Osteocyte (in vitro differentiated cells): ENCODE measurements around the gene GPRC6A. TPM values are rescaled to one million over a fixed set of nuclear protein-coding genes. Genes with fewer than 3 reads are reported as not detected.

Experiments used
- DNase-seq: peaks from one replicate; pipeline ENCODE4 v3.0.0; 2021; ENCODE audit warnings: mixed read lengths; ENCODE audit not compliant: unreplicated experiment; ENCODE audit errors: extremely low spot score
- H3K27ac Mint-ChIP-seq: one replicate; pipeline ENCODE4 v1.8.0; 2021; ENCODE audit warnings: mild to moderate bottlenecking, mixed read lengths; ENCODE audit not compliant: unreplicated experiment
- H3K27me3 Mint-ChIP-seq: one replicate; pipeline ENCODE4 v1.8.0; 2021; ENCODE audit warnings: mixed read lengths; ENCODE audit not compliant: unreplicated experiment
- H3K36me3 Mint-ChIP-seq: one replicate; pipeline ENCODE4 v1.8.0; 2021; ENCODE audit warnings: mixed read lengths; ENCODE audit not compliant: unreplicated experiment
- H3K4me1 Mint-ChIP-seq: one replicate; pipeline ENCODE4 v1.8.0; 2021; ENCODE audit warnings: mixed read lengths; ENCODE audit not compliant: unreplicated experiment
- H3K4me3 Mint-ChIP-seq: one replicate; pipeline ENCODE4 v1.8.0; 2021; ENCODE audit warnings: mild to moderate bottlenecking, moderate library complexity, mixed read lengths; ENCODE audit not compliant: unreplicated experiment
- H3K9me3 Mint-ChIP-seq: one replicate; pipeline ENCODE4 v1.8.0; 2021; ENCODE audit warnings: mixed read lengths; ENCODE audit not compliant: unreplicated experiment
- total RNA-seq: library from RNA; stranded (reverse); gene quantifications from 2 replicates; pipeline ENCODE4 v1.2.1, GENCODE V29; 2021
- TF ChIP-seq, protein P1 (sequence below): fragments of 200-600 bp; sonication (generic); IDR thresholded peaks from 2 replicates; pipeline ENCODE4 v1.5.0; 2021; ENCODE audit warnings: antibody characterized with exemption, mild to moderate bottlenecking, moderate library complexity

The GPRC6A gene
- total RNA-seq, 1 donor from 2014 or later: not detected

DNA sequence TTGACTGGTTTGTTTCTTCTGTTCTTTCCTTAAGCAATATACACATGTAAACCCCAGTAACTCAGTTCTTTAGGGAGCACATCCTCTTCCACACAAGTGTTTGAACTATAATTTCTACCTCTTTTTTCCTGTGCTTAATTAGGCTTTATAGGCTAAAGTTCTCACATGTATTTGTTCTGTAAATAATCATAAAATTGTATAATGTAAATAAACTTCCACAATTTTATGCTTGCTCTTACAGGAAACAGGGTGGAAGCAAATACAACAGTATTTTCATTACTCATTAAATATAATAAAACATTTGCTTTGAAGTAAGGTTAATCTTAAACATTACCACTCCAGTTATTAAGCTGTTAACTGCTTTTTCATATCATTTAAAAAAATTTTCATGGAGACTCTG lies 26.9 kb downstream of the GPRC6A start:
- DNase-seq: no peak
- Mint-ChIP-seq H3K4me1 (no peaks in the 10 kb centered on the region), H3K36me3 (no peaks in the 10 kb centered on the region), H3K4me3 (no peak overlapping the region), H3K9me3 (no peaks in the 10 kb centered on the region), H3K27ac (no peak overlapping the region), H3K27me3 (peaks cover 48% of the 10 kb centered on the region)
- TF ChIP-seq, protein P1, sequence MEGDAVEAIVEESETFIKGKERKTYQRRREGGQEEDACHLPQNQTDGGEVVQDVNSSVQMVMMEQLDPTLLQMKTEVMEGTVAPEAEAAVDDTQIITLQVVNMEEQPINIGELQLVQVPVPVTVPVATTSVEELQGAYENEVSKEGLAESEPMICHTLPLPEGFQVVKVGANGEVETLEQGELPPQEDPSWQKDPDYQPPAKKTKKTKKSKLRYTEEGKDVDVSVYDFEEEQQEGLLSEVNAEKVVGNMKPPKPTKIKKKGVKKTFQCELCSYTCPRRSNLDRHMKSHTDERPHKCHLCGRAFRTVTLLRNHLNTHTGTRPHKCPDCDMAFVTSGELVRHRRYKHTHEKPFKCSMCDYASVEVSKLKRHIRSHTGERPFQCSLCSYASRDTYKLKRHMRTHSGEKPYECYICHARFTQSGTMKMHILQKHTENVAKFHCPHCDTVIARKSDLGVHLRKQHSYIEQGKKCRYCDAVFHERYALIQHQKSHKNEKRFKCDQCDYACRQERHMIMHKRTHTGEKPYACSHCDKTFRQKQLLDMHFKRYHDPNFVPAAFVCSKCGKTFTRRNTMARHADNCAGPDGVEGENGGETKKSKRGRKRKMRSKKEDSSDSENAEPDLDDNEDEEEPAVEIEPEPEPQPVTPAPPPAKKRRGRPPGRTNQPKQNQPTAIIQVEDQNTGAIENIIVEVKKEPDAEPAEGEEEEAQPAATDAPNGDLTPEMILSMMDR: no peak

DNA sequence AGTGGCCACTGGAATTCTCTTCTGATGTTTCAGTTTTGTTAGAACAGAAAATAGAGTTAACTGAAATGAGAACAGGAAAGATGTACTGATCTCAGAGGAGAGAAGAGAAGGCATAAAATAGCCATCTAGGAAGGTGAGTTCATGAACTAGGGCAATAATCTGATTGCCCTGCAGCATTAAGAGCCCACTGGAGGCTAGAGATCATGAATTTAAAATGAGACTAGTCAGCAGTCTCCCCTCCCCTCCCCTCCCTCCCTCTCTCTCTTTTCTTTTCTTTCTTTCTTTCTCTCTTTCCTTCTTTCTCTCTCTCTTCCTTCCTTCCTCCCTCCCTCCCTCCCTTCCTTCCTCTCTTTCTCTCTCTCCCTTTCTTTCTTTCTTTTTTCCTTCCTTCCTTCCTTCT lies 28.9 kb downstream of the GPRC6A start:
- no peaks in the 10 kb centered on the region for H3K4me1 Mint-ChIP-seq
- H3K36me3 Mint-ChIP-seq: no peaks in the 10 kb centered on the region

DNA sequence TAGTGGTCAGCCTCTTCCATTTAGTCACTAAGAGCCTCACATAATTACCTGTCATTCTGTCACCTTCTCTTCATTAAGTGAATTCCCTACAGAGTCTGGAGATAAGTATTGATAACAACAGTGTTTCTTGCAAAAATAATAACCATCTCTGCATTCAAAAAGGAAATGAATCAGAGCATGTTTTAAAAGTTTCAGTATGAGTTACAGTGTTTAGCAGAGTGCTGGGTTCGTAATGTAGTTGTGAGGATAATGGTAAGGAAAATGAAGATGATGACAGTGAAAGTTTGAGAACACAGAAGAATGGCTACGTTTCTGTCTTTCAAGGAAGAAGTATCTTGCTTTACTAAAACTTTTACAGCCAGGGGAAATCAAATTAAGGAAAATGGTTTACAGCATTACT lies 31.3 kb downstream of the GPRC6A start:
- Mint-ChIP-seq H3K27ac (no peak overlapping the region), H3K4me1 (no peaks in the 10 kb centered on the region), H3K9me3 (no peaks in the 10 kb centered on the region), H3K27me3 (peaks cover 42% of the 10 kb centered on the region), H3K4me3 (no peak overlapping the region), H3K36me3 (no peaks in the 10 kb centered on the region)
- DNase-seq: no peak
- TF ChIP-seq, protein P1: no peak

More for the DNA sequence above, 28.9 kb downstream of the GPRC6A start:
- TF ChIP-seq, protein P1: no peak
- no peak for DNase-seq
- Mint-ChIP-seq H3K4me3 (no peak overlapping the region), H3K27me3 (peaks cover 41% of the 10 kb centered on the region), H3K9me3 (no peaks in the 10 kb centered on the region), H3K27ac (no peak overlapping the region)

DNA sequence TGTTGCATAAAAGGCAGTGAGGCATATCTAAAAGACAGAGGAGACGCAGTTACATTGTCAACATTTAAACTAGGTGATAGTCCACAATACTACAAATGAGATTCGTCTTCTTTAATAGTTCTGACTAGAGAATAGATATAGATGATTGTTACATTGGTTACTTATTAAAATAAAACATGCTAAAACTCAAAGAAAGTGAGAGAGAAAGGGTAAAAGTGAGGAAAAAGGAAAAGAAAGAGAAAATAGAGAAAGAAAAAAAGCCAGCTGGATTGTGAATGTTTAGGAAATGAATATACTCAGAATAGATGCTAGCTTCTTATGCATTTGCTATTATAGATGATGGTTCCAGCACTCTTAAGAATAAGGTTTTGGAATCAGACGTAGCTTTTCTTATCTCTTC lies 35.7 kb downstream of the GPRC6A start:
- no peak overlapping the region for H3K4me3 Mint-ChIP-seq
- TF ChIP-seq, protein P1: no peak
- no peak overlapping the region for H3K27ac Mint-ChIP-seq
- peaks cover 25% of the 10 kb centered on the region for H3K27me3 Mint-ChIP-seq
- H3K4me1 Mint-ChIP-seq: no peaks in the 10 kb centered on the region
- no peaks in the 10 kb centered on the region for H3K9me3 Mint-ChIP-seq
- no peak for DNase-seq
- no peaks in the 10 kb centered on the region for H3K36me3 Mint-ChIP-seq

DNA sequence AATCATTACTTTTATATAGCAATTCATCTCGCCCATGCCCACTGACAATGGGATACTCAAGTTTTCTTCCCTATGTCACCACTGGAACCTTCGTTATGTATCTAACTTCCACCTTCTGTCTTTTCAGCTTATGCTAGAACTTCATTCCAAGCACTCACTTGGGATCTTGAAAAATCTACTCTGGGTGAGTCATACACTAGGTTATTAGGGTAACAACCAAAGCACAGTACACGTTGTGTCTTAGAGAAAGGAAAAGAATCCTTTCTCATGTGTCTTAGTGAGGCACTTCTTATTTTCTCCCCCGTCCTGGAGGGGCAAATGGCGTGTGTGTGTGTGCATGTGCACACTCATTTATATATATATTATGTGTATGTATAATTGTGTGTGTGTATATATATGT lies 45.0 kb downstream of the GPRC6A start:
- TF ChIP-seq, protein P1: no peak
- no peak for DNase-seq
- H3K9me3 Mint-ChIP-seq: no peaks in the 10 kb centered on the region
- H3K4me3 Mint-ChIP-seq: no peak overlapping the region
- peaks cover 21% of the 10 kb centered on the region for H3K27me3 Mint-ChIP-seq
- no peaks in the 10 kb centered on the region for H3K36me3 Mint-ChIP-seq
- H3K27ac Mint-ChIP-seq: no peak overlapping the region
- H3K4me1 Mint-ChIP-seq: no peaks in the 10 kb centered on the region
